ENCODE measurements around the gene STXBP4.
"Not testable (repeated sequence)": the region's sequence is repeated elsewhere in the genome, so short reads cannot be mapped to it uniquely, and the experiment has no call there.

DNA sequence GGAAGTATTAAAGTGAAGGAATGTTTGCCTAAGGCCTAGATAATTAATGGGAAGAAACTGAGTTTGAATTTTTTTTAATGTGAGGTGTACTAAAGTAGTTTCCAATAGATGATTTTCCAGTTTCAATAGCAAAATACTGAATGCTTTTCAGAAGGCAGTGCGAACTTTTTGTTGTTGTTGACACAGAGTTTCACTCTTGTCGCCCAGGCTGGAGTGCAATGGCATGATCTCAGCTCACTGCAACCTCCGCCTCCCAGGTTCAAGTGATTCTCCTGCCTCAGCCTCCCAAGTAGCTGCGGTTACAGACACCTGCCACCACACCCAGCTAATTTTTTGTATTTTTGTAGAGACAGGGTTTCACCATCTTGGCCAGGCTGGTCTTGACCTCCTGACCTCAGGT, 104.9 kb downstream of the STXBP4 start:
- TF ChIP-seq, protein P1, sequence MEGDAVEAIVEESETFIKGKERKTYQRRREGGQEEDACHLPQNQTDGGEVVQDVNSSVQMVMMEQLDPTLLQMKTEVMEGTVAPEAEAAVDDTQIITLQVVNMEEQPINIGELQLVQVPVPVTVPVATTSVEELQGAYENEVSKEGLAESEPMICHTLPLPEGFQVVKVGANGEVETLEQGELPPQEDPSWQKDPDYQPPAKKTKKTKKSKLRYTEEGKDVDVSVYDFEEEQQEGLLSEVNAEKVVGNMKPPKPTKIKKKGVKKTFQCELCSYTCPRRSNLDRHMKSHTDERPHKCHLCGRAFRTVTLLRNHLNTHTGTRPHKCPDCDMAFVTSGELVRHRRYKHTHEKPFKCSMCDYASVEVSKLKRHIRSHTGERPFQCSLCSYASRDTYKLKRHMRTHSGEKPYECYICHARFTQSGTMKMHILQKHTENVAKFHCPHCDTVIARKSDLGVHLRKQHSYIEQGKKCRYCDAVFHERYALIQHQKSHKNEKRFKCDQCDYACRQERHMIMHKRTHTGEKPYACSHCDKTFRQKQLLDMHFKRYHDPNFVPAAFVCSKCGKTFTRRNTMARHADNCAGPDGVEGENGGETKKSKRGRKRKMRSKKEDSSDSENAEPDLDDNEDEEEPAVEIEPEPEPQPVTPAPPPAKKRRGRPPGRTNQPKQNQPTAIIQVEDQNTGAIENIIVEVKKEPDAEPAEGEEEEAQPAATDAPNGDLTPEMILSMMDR (optimal IDR thresholded peaks at IDR 0.05 in 1 of 3, IDR thresholded peaks at IDR 0.05 in 1 of 3, conservative IDR thresholded peaks at IDR 0.05 in 1 of 3; ENCODE audit: extremely low read depth in 1 of 3, insufficient read depth in 2 of 3, low read length in 3 of 3), result not testable (repeated sequence)
- not testable (repeated sequence) for TF ChIP-seq EZH2 (IDR thresholded peaks at IDR 0.05; ENCODE audit: low read length)
